Measurements from ENCODE around the gene TVP23C. TPM values are rescaled to one million over a fixed set of nuclear protein-coding genes. Genes with fewer than 3 reads are reported as not detected.
A peak's percentile ranks its signal among the peaks of the same experiment; 100 is the strongest.
"Not testable (repeated sequence)": the region's sequence is repeated elsewhere in the genome, so short reads cannot be mapped to it uniquely, and the experiment has no call there.

TVP23C gene
- total RNA-seq, 1 experiment from 2014 or later: 32.2 TPM

- peak; percentile 56 for DNase-seq (ENCODE audit: low spot score)
Measured at GRCh38 chr17:15526292-15527218, 36.7 kb downstream of the TVP23C start.

- not testable (repeated sequence) for DNase-seq (ENCODE audit: low spot score)
Measured at GRCh38 chr17:15524990-15525985, 38.0 kb downstream of the TVP23C start.

DNA sequence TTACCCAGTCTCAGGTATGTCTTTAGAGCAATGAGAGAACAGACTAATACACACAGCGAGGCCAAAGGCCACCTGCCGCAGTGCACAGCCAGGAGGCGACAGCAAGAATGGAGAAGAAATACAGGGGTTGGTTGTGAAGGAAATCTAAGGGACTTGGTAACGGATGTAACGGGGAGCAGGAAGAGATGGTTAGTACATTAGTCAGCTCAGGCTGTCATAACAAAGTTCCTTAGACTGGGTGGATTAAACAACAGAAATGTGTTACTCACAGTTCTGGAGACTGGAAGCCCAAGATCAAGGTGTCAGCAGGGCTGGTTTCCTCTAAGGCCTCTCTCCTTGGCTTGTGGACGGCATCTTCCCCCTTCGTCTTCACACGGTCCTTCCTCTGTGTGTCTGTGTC, 47.1 kb downstream of the TVP23C start:
- DNase-seq (ENCODE audit: low spot score): no peak

- DNase-seq (ENCODE audit: low spot score): no peak
Measured at GRCh38 chr17:15514469-15514868, 48.8 kb downstream of the TVP23C start.

GRCh38 chr17:15513856-15514459, 49.3 kb downstream of the TVP23C start:
- DNase-seq (ENCODE audit: low spot score): no peak

DNA sequence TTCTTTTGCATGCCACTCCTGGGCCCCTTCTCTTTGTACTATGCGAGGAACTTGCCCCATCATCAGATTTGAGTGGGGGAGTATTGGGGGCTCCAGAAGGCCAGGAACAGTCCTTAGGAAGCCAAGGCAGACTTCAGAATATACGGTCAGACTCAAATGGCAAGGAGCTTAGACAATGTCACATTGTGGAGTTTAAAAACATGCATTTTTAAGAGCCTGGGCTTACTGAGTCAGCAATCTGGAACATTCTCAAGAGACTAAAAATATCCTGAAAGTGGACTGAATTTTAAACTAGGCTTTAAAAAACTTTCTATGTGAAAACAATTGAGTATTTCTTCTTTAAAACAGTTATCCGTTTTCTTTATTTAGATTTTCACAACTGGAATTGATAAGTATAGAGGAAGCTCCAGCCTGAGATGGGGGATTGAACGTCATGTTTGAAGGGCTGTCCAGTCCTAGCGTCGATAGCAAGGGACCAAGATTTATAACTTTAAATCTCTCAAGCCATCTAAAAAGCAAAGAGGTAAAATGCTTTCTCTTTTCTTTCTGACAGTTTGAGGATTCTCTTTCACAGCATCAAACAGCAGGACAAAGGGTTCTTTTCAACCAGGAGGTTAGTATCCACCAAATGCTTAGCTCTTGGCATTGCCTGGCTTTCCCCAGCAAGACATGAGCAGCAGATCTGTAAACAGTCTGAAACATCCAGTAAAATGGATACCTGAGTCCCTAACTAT, 50.1 kb downstream of the TVP23C start:
- no peak for DNase-seq (ENCODE audit: low spot score)

DNA sequence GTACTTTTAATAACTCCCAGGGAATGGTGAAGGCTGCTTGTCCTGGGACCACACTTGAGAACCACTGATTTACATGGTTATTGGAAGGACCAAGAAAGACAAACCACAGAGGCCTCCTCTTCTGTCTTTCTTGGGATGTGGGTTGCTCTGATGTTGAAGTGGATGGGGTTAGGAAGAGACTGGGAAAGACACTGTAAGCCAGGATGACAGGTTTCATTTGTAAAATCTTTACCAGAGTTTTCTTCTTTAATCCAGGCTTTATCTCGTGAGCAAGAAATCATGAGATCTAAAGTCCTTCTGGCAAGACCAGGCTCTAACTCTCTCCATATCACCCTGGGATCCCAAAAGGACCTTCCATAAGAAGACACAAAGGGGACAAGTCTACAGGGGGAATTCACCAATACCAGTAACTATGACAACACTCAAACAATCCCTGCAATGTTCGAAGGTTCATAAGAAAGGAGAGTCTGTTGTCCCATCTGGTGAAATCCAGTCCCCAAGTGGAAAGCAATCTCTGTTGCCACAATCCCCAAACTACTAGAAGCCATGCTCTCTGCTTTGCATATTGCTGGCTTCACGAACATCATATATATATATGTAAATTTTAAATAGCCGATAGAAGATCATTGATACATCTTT, 51.1 kb downstream of the TVP23C start:
- no peak for DNase-seq (ENCODE audit: low spot score)

DNA sequence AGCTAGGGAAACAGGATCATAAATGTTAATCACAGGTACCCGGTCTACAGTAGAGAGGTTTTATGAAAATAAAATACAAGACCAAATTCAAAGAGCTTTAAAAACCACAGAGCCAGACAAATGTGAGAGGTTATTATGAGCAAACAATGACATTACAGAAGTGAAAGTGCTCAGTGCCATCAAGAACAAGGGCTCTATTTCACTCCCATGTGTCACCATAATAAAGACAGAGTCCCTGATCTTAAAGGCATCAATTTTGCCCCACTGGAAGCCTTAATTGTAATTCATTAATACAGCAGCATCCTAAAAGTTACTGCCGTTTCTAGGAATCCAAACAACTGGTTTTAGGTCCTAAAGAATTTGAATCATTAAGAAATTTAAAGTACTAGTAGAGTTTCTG, 52.1 kb downstream of the TVP23C start:
- no peak for DNase-seq (ENCODE audit: low spot score)

GRCh38 chr17:15510361-15510760, 52.9 kb downstream of the TVP23C start:
- peak; percentile 91 for DNase-seq (ENCODE audit: low spot score)

DNA sequence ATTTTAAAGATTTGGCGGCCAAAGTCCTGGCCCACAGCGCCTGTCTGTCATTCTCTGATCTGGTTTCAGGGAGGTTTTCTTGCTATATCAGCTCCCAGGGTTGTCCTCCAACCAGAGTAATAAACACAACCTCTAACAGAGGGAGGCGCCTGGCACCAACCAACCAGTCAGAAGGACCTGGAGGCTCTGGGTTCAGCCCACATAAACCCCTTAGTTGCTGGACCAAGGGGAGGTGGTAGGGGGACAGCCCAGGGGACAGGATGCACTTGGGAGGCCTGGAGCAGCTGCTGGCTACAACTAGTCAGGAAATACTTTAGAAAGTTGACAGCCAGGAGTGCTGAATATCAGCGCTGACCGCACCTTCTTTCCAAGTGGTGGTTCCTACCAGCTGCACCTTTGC, 54.2 kb downstream of the TVP23C start:
- DNase-seq (ENCODE audit: low spot score): no peak

GRCh38 chr17:15508466-15508865, 54.8 kb downstream of the TVP23C start:
- no peak for DNase-seq (ENCODE audit: low spot score)

- DNase-seq (ENCODE audit: low spot score): no peak
Measured at GRCh38 chr17:15507896-15508295, 55.4 kb downstream of the TVP23C start.

DNA sequence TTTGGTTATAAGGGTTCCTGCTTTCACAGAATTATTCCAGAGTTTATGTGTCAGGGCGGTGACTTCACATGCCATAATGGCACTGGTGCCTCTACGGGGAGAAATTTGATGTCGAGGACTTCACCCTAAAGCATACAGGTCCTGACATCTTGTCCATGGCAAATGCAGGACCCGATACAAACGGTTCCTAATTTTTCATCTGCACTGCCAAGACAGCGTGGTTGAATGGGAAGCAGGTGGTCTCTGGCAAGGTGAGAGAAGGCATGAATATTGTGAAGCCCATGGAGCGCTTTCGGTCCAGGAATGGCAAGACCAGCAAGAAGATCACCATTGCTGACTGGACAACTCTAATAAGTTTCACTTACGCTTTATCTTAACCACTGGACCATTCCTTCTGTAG, 56.3 kb downstream of the TVP23C start:
- no peak for DNase-seq (ENCODE audit: low spot score)

DNA sequence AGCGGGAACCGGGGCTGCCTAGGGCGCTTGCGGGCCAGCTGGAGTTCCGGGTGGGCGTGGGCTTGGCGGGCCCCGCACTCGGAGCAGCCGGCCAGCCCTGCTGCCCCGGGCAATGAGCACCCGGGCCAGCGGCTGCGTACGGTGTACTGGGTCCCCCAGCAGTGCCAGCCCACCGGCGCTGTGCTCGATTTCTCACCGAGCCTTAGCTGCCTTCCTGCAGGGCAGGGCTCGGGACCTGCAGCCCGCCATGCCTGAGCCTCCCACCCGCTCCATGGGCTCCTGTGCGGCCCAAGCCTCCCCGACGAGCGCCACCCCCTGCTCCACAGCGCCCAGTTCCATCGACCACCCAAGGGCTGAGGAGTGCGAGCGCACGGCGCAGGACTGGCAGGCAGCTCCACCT, 57.6 kb downstream of the TVP23C start:
- not testable (repeated sequence) for DNase-seq (ENCODE audit: low spot score)

DNA sequence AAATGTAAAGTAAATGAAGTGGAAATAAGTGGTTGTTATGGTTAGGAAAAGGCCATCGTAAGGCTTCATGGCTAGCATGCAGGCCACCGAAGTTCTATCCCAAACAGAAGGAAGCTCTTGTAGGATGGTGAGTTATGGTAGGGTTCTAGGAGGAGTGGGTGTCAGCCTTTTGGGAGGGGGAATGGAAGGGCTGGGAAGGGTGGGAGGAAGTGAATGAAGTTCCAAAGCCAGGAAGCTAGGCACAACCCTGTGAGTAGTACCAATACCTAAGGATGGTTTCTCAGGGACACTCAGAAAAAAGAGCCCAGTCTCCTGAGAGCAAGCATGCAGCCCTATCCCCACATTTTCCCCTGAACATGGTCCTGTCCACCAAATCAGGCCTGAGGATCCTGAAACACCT, 59.6 kb downstream of the TVP23C start:
- DNase-seq (ENCODE audit: low spot score): no peak

DNA sequence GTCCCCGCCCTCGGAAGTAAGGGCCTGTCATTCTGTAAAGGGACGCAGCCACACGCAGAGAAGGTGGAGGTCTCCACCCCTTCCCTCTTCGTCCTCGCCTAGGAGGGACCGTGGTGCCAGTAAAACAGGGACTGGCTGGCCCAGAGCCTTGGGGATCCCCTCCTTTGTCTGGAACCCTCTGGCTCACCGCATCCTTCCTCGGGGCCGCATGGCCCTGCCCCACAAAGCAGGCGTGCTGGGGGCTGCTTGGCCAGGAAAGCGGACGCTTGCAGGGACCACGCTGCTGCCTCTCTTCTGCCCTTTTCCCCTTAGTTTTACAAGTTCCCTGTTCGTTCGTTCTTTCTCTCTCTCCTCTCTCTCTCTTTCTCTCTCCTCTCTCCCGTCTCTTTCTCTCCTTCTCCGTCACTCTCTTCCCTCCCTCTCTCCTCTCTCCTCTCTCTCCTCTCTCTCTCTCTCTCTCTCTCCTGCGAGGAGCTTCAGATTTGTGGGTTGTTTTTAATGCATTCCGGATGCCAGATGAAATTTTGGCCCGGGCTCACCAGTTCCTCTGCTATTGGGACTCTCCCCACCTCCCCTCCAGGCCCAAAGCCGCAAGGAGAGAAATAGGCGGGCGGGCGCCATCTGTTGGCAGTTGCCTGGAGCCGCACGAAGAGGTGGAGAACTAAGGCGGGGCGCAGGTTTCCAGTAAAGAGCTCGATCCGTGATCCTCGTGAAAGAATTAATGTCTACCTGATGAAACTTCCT, 60.7 kb downstream of the TVP23C start:
- peak; percentile 83 for DNase-seq (ENCODE audit: low spot score)

- DNase-seq (ENCODE audit: low spot score): no peak
Measured at GRCh38 chr17:15501793-15502192, 61.5 kb downstream of the TVP23C start.

GRCh38 chr17:15501282-15501681, 62.0 kb downstream of the TVP23C start:
- peak; percentile 60 for DNase-seq (ENCODE audit: low spot score)

DNA sequence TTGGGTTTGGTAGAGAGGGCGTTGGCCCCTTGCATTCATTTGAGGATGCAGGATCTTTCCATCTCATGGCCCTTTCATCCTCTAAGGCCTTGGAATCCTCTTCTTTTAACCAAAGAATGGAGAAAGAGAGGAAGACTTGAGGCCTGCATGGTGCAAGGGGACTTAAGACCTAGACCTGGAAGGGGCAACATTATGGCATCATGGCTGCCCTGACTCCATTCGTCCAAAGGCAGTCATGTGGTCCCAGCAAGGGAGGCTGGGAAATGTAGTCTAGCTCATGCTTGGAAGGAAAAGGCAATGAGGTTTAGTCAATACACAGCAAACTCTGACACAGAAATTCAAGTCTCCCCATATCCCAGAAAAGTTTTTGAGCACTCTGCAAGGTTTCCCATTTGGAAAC, 65.2 kb downstream of the TVP23C start:
- no peak for DNase-seq (ENCODE audit: low spot score)
